Epithelial cell of esophagus (primary cell): ENCODE measurements around the gene MSX2.

Source experiments
- DNase-seq: peaks from one replicate; pipeline ENCODE4 v3.0.0; 2010; ENCODE audit warnings: low read depth
- H3K4me3 ChIP-seq: 2 replicates; pipeline ENCODE4 v1.5.1; 2011; ENCODE audit warnings: mild to moderate bottlenecking, low read length, control low read depth
- TF ChIP-seq, protein P1 (sequence below): IDR thresholded peaks from 2 replicates; pipeline ENCODE4 v1.5.1; 2011; ENCODE audit warnings: low read depth, mild to moderate bottlenecking, low read length, control low read depth, inconsistent platforms; ENCODE audit not compliant: insufficient read depth; ENCODE audit errors: missing control alignments

MSX2 gene

DNA sequence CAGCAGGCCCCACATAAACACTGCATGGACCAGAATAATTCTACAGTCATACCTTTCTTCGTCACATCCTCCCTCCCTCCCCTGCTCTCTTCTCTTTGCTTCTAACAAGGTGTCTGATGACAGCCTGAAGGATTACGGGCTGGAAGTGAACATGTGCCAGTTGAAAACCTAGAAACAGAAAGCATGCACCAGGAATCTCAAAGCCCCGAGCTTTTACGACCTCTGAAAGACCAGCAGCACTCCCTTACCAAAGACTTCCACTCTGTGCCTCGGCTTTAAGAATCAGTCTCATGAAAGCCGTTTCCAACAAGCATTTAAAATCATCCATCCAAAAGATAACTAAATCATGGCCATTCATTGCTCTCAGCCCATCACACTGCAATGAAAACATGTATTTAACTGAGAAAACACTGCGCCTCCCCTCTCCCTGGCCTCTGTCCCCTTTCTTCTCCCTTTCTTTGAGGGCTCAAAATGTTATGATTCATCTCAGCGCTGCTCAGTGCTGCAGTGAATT lies 21.3 kb downstream of the MSX2 start:
- TF ChIP-seq, protein P1, sequence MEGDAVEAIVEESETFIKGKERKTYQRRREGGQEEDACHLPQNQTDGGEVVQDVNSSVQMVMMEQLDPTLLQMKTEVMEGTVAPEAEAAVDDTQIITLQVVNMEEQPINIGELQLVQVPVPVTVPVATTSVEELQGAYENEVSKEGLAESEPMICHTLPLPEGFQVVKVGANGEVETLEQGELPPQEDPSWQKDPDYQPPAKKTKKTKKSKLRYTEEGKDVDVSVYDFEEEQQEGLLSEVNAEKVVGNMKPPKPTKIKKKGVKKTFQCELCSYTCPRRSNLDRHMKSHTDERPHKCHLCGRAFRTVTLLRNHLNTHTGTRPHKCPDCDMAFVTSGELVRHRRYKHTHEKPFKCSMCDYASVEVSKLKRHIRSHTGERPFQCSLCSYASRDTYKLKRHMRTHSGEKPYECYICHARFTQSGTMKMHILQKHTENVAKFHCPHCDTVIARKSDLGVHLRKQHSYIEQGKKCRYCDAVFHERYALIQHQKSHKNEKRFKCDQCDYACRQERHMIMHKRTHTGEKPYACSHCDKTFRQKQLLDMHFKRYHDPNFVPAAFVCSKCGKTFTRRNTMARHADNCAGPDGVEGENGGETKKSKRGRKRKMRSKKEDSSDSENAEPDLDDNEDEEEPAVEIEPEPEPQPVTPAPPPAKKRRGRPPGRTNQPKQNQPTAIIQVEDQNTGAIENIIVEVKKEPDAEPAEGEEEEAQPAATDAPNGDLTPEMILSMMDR: no peak

DNA sequence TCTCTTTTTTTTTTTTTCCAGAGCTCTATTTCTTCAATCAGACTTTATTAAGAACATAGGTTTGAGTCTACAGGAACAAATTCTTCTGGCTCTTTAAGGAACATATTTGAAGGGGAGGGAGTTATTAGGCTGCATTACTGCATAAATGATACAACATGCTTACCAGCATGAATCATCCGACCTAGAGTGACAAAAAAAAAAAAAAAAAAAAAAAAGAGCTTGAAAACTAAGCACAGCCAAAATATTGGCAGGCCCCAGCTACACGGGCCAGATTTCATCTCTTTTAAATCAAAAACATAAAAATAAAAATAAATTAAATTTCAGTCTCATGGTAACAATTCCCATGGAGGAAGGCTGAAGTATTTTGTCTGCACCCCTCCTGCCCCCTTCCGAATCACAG lies 26.3 kb downstream of the MSX2 start:
- no peak overlapping the region for H3K4me3 ChIP-seq
- TF ChIP-seq, protein P1: no peak
- DNase-seq: peak; percentile 9

More for the DNA sequence above, 21.3 kb downstream of the MSX2 start:
- no peak for DNase-seq
- H3K4me3 ChIP-seq: no peak overlapping the region

DNA sequence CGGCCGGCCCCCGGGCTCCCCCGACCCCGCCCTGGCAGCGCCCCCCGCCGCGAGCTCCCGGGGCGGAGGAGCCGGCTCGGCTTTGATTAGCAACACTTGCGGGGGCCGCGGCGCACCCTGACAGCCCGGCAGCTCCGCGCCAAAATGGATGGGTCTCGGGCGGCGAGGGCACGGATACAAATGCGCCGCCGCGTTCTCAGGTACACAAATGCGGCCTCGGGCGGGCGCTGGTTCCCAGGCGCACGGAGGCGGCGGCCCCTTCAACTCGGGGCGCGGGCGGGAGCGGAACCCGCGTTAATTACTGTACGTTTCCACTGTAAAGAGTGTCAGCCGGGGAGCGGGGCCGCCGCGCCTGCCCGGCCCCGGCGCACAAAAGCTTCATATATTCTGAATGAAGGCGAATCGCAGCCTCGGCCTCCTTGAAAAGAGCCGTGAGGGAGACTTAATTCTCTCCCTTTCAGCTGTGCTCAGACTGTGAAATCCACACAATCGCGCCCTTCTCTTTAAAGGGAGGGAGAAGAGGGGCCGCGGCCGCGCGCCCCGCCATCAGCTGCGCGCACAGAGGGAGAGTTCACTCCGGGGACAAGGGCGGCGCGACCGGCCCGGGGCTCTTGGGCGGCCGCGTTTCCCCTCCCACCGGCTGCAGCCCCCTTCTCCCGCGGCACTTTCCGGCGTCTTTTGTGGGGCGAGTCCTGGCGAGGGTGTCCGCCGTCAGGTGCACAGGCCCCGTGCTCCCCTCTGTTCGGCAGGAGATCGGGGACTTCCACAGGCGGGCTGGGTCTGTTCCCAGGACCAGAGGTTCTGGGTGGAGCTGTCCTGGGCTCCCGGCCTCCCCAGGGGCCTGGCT lies 27.0 kb downstream of the MSX2 start:
- DNase-seq: no peak
- H3K4me3 ChIP-seq: peak overlapping the region; percentile 16
- TF ChIP-seq, protein P1: no peak

DNA sequence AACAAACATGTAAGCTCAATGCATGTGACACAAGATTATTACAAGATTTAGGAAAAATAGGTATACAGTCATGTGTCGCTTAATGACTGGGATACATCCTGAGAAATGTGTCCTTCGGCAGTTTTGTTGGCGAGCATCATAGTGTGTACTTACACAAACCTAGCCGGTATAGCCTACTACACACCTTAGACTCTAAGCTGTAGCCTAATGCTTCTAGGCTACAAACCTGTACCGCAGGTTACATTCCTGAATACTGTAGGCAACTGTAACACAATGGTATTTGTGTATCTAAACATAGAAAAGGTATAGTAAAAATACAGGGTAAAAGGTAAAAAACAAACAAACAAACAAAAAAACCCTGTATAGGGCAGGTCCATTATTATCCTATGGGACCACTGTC lies 27.7 kb downstream of the MSX2 start:
- TF ChIP-seq, protein P1: no peak
- DNase-seq: no peak
- no peak overlapping the region for H3K4me3 ChIP-seq

DNA sequence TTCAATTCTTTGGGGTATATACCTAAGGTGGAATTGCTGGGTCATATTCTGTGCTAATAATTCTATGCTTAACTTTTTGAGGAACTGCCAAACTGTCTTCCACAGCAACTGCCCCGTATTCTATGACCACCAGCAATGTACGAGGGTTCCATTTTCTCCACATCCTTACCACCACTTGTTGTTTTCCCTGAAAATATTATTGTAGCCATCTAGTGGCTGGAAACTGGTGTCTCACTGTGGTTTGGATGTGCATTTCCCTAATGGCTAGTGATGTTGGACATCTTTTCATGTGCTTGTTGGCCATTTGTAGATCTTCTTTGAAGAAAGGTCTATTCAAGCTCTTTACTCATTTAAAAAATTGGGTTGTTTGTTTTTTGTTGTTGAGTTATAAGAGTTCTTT lies 30.7 kb downstream of the MSX2 start:
- no peak for DNase-seq
- TF ChIP-seq, protein P1: peak; percentile 7
- H3K4me3 ChIP-seq: no peak overlapping the region

DNA sequence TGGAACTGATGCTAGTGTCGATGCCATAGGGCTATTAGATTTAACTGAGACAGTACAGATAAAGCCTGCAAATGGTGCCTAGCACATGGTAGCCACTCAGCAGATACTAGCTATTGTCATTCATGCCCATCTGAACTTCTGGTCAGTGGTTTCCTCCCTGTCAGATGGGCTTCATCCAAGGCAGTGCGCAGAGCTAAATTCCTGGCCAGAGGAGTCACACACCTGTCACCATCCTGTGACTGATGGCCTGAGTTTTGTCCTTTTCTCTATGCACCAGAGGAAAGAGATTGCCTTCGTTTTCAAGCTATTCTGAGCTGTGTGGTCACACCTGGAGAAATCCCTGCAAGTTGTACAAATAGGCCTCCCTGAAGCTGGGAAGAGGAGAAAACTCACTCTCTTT lies 34.7 kb downstream of the MSX2 start:
- H3K4me3 ChIP-seq: no peak overlapping the region
- TF ChIP-seq, protein P1: no peak
- no peak for DNase-seq
